Left lung (tissue), 10 donors: ENCODE results near the gene MARCHF3. TPM values are rescaled to one million over a fixed set of nuclear protein-coding genes. Genes with fewer than 3 reads are reported as not detected.

Experiments used
- ATAC-seq: fragments of 200-7000 bp; cut with Tn5 transposase; one replicate; pipeline ENCODE4 v1.9.1; 2020; ENCODE audit warnings: moderate library complexity
- DNase-seq, 4 donors: peaks; one replicate each; pipeline ENCODE4 v3.0.0-alpha.2; 2013 to 2020
- H3K27ac ChIP-seq, 2 donors: fragments of 200-600 bp; sonication (generic) in 1 of 2; one replicate each; pipeline versions ENCODE4 v1.5.0 to v1.8.0; 2020 to 2021
- H3K27me3 ChIP-seq, 2 donors: fragments of 200-600 bp; sonication (generic) in 1 of 2; one replicate each; pipeline versions ENCODE4 v1.5.0 to v1.8.0; 2020 to 2021
- H3K36me3 ChIP-seq, 2 donors: fragments of 200-600 bp; sonication (generic) in 1 of 2; one replicate each; pipeline versions ENCODE4 v1.5.0 to v1.8.0; 2020 to 2021
- H3K4me1 ChIP-seq, 2 donors: fragments of 200-600 bp; one replicate each; pipeline ENCODE4 v1.8.0; 2021
- H3K4me3 ChIP-seq, 2 donors: fragments of 200-600 bp; sonication (generic) in 1 of 2; one replicate each; pipeline versions ENCODE4 v1.5.0 to v1.8.0; 2020 to 2021; ENCODE audit warnings: mild to moderate bottlenecking in 1 of 2
- H3K9me3 ChIP-seq, 2 donors: fragments of 200-600 bp; sonication (generic) in 1 of 2; one replicate each; pipeline versions ENCODE4 v1.5.0 to v1.8.0; 2020 to 2021
- CTCF ChIP-seq, 2 donors: fragments of 200-600 bp; sonication (generic) in 1 of 2; IDR thresholded peaks; one replicate each; pipeline versions ENCODE4 v1.5.0 to v1.8.0; 2021; ENCODE audit warnings: antibody characterized with exemption in 2 of 2
- intact Hi-C, 2 donors: fragments of 100-400 bp; cut with DNase I; formaldehyde crosslinking; loops; one replicate each; pipeline versions ENCODE4 v1.11.2 to v1.14.2; 2022
- polyA plus RNA-seq, 6 donors: library from polyadenylated mRNA; unstranded; fragments of 120-200 nt; gene quantifications; one replicate each; pipeline ENCODE4 v1.2.1, GENCODE V29; 2013; ENCODE audit not compliant: insufficient read length in 6 of 6
- total RNA-seq, 2 donors: library from RNA; stranded (reverse); fragmentation: NEBNext Ultra II Directional; extraction: Animal tissue kit (Norgen Biotek cat#: 25700); gene quantifications; one replicate each; pipeline ENCODE4 v1.2.1, GENCODE V29; 2021
- donor health status: DM: no; HTN: yes; CAD: no.
- donor health status: DM: no; HTN: no; CAD: no.

MARCHF3 gene
- total and polyA plus RNA-seq, 8 donors, result 3.4 to 8.7 (median 5.5) TPM

- no peak for ATAC-seq
- no peak for TF ChIP-seq CTCF (IDR thresholded peaks at IDR 0.05)
Observed at GRCh38 chr5:126973193-126973592, 57.2 kb downstream of the MARCHF3 start.

GRCh38 chr5:126972062-126972895 is 58.1 kb downstream of the MARCHF3 start:
- Histone ChIP-seq H3K36me3 (no peaks in the 10 kb centered on the region), H3K27me3 (no peaks in the 10 kb centered on the region), H3K4me3 (no peak overlapping the region), H3K27ac (peak overlapping the region in 1 of 2 donors; percentile 63), H3K4me1 (peaks cover 15 to 28% of the 10 kb centered on the region in 2 donors), H3K9me3 (no peaks in the 10 kb centered on the region)
- DNase-seq (no peak), ATAC-seq (peak; percentile 45)
- TF ChIP-seq CTCF (IDR thresholded peaks at IDR 0.05), result no peak
- intact Hi-C loops, result no loop called here

More at GRCh38 chr5:126973193-126973592, 57.2 kb downstream of the MARCHF3 start:
- Histone ChIP-seq H3K9me3 (no peaks in the 10 kb centered on the region), H3K27me3 (no peaks in the 10 kb centered on the region), H3K36me3 (no peaks in the 10 kb centered on the region), H3K4me3 (no peak overlapping the region), H3K27ac (peak overlapping the region in 1 of 2 donors; percentile 63), H3K4me1 (peaks cover 15 to 28% of the 10 kb centered on the region in 2 donors)
- intact Hi-C loops, result no loop called here
- DNase-seq, result no peak

- Histone ChIP-seq H3K4me3 (no peak overlapping the region), H3K27ac (peak overlapping the region in 1 of 2 donors; percentile 63), H3K36me3 (no peaks in the 10 kb centered on the region), H3K9me3 (no peaks in the 10 kb centered on the region), H3K4me1 (peaks cover 15 to 28% of the 10 kb centered on the region in 2 donors), H3K27me3 (no peaks in the 10 kb centered on the region)
- intact Hi-C loops, result no loop called here
- DNase-seq, result no peak
- TF ChIP-seq CTCF (IDR thresholded peaks at IDR 0.05), result no peak
- ATAC-seq, result peak; percentile 27
Observed at GRCh38 chr5:126971455-126972031, 58.8 kb downstream of the MARCHF3 start.

- ATAC-seq (no peak), DNase-seq (no peak)
- Histone ChIP-seq H3K4me3 (no peak overlapping the region), H3K36me3 (no peaks in the 10 kb centered on the region), H3K27me3 (no peaks in the 10 kb centered on the region), H3K27ac (no peak overlapping the region), H3K4me1 (peaks cover 15 to 28% of the 10 kb centered on the region in 2 donors), H3K9me3 (no peaks in the 10 kb centered on the region)
- no peak for TF ChIP-seq CTCF (IDR thresholded peaks at IDR 0.05)
- intact Hi-C loops, result no loop called here
Observed at GRCh38 chr5:126970517-126971017, 59.8 kb downstream of the MARCHF3 start.

- no peak for TF ChIP-seq CTCF (IDR thresholded peaks at IDR 0.05)
Observed at GRCh38 chr5:126969548-126969947, 60.8 kb downstream of the MARCHF3 start.

More at GRCh38 chr5:126969548-126969947, 60.8 kb downstream of the MARCHF3 start:
- no peak for DNase-seq
- no peak overlapping the region for H3K27ac ChIP-seq
- no peaks in the 10 kb centered on the region for H3K27me3 ChIP-seq
- ATAC-seq, result no peak
- H3K4me1 ChIP-seq, result peaks cover 15 to 28% of the 10 kb centered on the region in 2 donors
- H3K36me3 ChIP-seq, result no peaks in the 10 kb centered on the region
- no peaks in the 10 kb centered on the region for H3K9me3 ChIP-seq
- H3K4me3 ChIP-seq, result no peak overlapping the region
- intact Hi-C loops, result no loop called here
